Suprapubic skin (tissue), 4 donors: ENCODE measurements around the gene SLC6A13. TPM values are rescaled to one million over a fixed set of nuclear protein-coding genes. Genes with fewer than 3 reads are reported as not detected.
A peak's percentile ranks its signal among the peaks of the same experiment; 100 is the strongest.
"Not testable (repeated sequence)": the region's sequence is repeated elsewhere in the genome, so short reads cannot be mapped to it uniquely, and the experiment has no call there.

ENCODE experiments used
- DNase-seq, 2 donors: peaks; one replicate each; pipeline ENCODE4 v3.0.0-alpha.2; 2019; ENCODE audit warnings: low spot score in 2 of 2
- H3K27ac ChIP-seq: fragments of 200-600 bp; sonication (generic); one replicate; pipeline ENCODE4 v1.5.1; 2019
- H3K27me3 ChIP-seq: fragments of 200-600 bp; sonication (generic); one replicate; pipeline ENCODE4 v1.5.1; 2019
- H3K36me3 ChIP-seq: fragments of 200-600 bp; sonication (generic); one replicate; pipeline ENCODE4 v1.5.1; 2019
- H3K4me1 ChIP-seq: fragments of 200-600 bp; sonication (generic); one replicate; pipeline ENCODE4 v1.5.1; 2019
- H3K4me3 ChIP-seq: fragments of 200-600 bp; sonication (generic); one replicate; pipeline ENCODE4 v1.5.1; 2019; ENCODE audit warnings: mild to moderate bottlenecking
- H3K9me3 ChIP-seq: fragments of 200-600 bp; sonication (generic); one replicate; pipeline ENCODE4 v1.5.1; 2019
- EP300 ChIP-seq: sonication (generic); formaldehyde crosslinking; IDR thresholded peaks from one replicate; pipeline ENCODE4 v1.6.1; 2017; ENCODE audit warnings: antibody characterized with exemption
- POLR2A ChIP-seq, 2 donors: fragments of 450-650 bp; IDR thresholded peaks; one replicate each; pipeline ENCODE4 v1.6.1; 2017; ENCODE audit warnings: antibody characterized with exemption in 2 of 2, mild to moderate bottlenecking in 2 of 2, moderate library complexity in 2 of 2
- POLR2AphosphoS5 ChIP-seq, 3 donors: sonication (generic); formaldehyde crosslinking; IDR thresholded peaks; one replicate each; pipeline ENCODE4 v1.6.1; 2017; ENCODE audit warnings: antibody characterized with exemption in 3 of 3
- WGBS: methylation state at CpG from one replicate; pipeline ENCODE4 v1.1.5; 2018; 5-methylcytosine and 5-hydroxymethylcytosine counted together
- total RNA-seq, 4 donors: library from RNA; depleted of rRNA; stranded (reverse); fragments of >200 nt; gene quantifications; one replicate each; pipeline ENCODE4 v1.1.0, GENCODE V29; 2016
- TF ChIP-seq, protein P1 (sequence below), 2 donors: fragments of 200-600 bp in 1 of 2; fragments of 450-650 bp in 1 of 2; sonication (generic) in 1 of 2; IDR thresholded peaks; one replicate each; pipeline ENCODE4 v1.5.1; 2016 to 2019; ENCODE audit warnings: antibody characterized with exemption in 2 of 2, mild to moderate bottlenecking in 1 of 2, moderate library complexity in 1 of 2

SLC6A13 gene
- total RNA-seq, 4 donors from 2014 or later = not detected

DNA sequence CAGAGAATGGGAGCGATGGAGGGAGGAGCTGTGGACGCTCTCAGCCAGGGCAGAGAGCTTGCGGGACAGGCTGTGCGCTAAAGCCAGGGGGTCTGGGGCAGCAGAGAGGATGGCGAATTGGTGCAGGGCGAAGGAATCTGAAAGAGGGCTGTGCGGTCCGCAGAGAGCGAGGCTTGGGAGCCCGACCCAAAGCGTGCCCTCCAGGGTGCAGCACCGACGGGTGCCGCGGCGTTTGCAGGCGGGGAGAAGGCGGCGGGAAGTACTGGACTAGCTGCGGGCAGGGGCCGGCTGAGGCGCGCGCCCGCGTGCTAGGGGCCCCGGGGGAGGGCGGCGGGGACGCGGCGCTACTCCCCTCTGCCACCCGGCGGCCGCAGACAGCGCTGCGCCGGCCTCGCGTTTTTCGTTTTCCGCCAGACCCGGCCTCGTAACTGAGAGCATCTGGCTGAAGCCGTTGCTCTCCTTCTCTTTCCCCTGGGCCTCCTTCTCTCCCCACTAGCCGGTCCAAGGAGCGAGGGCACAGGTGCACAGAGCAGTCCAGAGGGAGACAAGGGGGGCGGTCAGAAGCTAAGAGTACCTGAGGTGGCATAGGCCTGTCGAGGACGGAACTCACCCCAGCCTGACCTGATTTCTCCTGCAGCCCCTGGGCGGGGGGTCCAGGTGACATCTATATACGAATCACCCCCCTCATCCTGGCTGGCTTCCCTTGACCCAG is 73.6 kb downstream of the SLC6A13 start:
- no peak overlapping the region for H3K27ac ChIP-seq
- peak overlapping the region; percentile 54 for H3K4me3 ChIP-seq
- H3K9me3 ChIP-seq = no peaks in the 10 kb centered on the region
- H3K36me3 ChIP-seq = no peaks in the 10 kb centered on the region
- peaks cover 10% of the 10 kb centered on the region for H3K4me1 ChIP-seq
- no peak for TF ChIP-seq POLR2A (IDR thresholded peaks at IDR 0.05)
- TF ChIP-seq POLR2AphosphoS5 (IDR thresholded peaks at IDR 0.05) = no peak
- TF ChIP-seq, protein P1, sequence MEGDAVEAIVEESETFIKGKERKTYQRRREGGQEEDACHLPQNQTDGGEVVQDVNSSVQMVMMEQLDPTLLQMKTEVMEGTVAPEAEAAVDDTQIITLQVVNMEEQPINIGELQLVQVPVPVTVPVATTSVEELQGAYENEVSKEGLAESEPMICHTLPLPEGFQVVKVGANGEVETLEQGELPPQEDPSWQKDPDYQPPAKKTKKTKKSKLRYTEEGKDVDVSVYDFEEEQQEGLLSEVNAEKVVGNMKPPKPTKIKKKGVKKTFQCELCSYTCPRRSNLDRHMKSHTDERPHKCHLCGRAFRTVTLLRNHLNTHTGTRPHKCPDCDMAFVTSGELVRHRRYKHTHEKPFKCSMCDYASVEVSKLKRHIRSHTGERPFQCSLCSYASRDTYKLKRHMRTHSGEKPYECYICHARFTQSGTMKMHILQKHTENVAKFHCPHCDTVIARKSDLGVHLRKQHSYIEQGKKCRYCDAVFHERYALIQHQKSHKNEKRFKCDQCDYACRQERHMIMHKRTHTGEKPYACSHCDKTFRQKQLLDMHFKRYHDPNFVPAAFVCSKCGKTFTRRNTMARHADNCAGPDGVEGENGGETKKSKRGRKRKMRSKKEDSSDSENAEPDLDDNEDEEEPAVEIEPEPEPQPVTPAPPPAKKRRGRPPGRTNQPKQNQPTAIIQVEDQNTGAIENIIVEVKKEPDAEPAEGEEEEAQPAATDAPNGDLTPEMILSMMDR (IDR thresholded peaks at IDR 0.05) = peak; percentile 28 to 91
- peaks cover 32% of the 10 kb centered on the region for H3K27me3 ChIP-seq
- DNase-seq = no peak
- 7% methylated on average over 3 of the region's 52 CpGs for WGBS

DNA sequence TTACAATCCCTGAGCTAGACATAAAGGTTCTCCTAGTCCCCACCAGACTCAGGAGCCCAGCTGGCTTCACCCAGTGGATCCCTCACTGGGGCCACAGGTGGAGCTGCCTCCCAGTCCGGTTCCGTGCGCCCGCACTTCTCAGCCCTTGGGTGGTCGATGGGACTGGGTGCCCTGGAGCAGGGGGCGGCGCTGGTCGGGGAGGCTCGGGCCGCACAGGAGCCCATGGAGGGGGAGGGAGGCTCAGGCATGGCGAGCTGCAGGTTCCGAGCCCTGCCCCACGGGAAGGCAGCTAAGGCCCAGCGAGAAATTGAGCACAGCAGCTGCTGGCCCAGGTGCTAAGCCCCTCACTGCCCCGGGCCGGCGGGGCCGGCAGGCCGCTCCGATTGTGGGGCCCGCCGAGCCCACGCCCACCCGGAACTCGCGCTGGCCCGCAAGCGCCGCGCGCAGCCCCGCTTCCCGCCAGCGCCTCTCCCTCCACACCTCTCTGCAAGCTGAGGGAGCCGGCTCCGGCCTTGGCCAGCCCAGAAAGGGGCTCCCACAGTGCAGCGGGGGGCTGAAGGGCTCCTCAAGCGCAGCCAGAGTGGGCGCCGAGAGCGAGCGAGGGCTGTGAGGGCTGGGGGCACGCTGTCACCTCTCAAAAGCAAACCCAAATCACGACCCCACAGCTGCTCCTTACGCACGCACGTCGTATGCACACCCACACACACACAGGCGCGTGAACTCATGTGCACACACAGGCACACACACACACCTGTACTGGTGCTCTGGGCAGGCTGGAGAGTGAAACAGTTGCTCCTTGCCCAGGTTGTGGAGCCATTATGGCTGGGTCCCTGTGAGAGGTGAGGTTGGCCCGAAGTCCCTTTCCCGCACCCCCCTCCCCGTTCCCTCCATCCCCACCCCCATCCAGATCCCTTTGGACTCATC is 74.4 kb downstream of the SLC6A13 start:
- H3K4me3 ChIP-seq = peak overlapping the region; percentile 54
- not testable (repeated sequence) for DNase-seq, H3K36me3 ChIP-seq, H3K9me3 ChIP-seq, H3K27ac ChIP-seq
- 66% methylated on average over 13 of the region's 53 CpGs for WGBS
- H3K4me1 ChIP-seq = peaks cover 10% of the 10 kb centered on the region
- peaks cover 26% of the 10 kb centered on the region for H3K27me3 ChIP-seq

DNA sequence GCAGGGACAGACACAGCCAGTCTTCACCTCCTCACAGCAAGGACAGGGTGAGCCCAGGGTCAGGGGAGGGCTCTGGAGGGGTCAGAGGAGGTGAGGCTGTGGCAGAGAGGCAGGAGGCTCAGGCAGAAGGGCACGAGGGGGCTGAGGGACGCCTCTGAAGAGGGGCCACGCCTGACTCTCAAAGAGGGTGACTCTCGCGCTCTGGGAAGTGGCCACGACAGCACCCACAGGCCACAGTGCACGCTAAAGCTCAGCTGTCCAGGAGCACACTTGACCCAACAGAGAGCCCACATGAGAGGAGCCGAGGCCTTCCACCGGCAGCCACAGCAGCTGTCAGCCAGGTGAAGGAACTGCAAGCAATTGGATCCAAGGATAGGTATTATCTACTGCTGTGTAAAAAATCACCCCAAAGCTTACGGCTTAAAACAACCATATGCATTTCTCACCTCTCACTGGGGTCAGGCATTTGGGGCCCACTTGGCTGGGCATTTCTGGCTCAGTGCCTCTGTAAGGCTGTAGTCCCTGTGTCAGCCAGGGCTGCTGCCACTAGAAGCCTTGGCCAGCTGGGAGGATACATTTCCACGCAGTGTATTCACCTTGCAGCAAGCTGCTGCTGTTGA is 76.5 kb downstream of the SLC6A13 start:
- H3K27ac ChIP-seq = no peak overlapping the region
- H3K9me3 ChIP-seq = no peaks in the 10 kb centered on the region
- no peak overlapping the region for H3K4me3 ChIP-seq
- H3K36me3 ChIP-seq = no peaks in the 10 kb centered on the region
- H3K27me3 ChIP-seq = peaks cover 14% of the 10 kb centered on the region
- 87% methylated on average over 10 of the region's 11 CpGs for WGBS
- DNase-seq = no peak
- peaks cover 10% of the 10 kb centered on the region for H3K4me1 ChIP-seq
- TF ChIP-seq POLR2A (IDR thresholded peaks at IDR 0.05) = no peak
- TF ChIP-seq, protein P1 (IDR thresholded peaks at IDR 0.05) = no peak
- no peak for TF ChIP-seq POLR2AphosphoS5 (IDR thresholded peaks at IDR 0.05)
- no peak for TF ChIP-seq EP300

DNA sequence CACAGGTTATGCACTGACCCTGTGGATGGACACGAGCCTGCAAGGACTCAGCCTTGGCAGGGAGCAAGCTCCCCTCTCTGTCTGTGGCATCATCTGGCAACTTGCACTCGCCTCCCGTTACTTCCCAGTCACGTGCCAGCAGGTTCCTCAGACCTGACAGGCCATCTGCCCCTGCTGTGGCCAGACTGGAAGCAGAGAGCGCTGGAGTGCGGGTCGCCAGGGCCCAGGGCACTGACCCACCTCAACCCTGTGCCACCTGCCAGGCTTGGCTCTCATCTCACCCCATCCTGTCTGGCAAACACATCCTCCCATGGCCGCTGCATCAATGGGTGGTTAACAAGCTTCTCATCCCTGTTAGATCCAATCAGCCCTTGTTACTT is 77.1 kb downstream of the SLC6A13 start:
- Histone ChIP-seq H3K4me1 (peaks cover 10% of the 10 kb centered on the region), H3K27ac (no peak overlapping the region), H3K27me3 (peaks cover 8% of the 10 kb centered on the region), H3K9me3 (no peaks in the 10 kb centered on the region), H3K4me3 (no peak overlapping the region), H3K36me3 (no peaks in the 10 kb centered on the region)
- WGBS = 95% methylated on average over 2 of the region's 8 CpGs
- no peak for DNase-seq
- TF ChIP-seq, protein P1 (IDR thresholded peaks at IDR 0.05) = no peak
- no peak for TF ChIP-seq EP300
- no peak for TF ChIP-seq POLR2AphosphoS5 (IDR thresholded peaks at IDR 0.05)
- no peak for TF ChIP-seq POLR2A (IDR thresholded peaks at IDR 0.05)

DNA sequence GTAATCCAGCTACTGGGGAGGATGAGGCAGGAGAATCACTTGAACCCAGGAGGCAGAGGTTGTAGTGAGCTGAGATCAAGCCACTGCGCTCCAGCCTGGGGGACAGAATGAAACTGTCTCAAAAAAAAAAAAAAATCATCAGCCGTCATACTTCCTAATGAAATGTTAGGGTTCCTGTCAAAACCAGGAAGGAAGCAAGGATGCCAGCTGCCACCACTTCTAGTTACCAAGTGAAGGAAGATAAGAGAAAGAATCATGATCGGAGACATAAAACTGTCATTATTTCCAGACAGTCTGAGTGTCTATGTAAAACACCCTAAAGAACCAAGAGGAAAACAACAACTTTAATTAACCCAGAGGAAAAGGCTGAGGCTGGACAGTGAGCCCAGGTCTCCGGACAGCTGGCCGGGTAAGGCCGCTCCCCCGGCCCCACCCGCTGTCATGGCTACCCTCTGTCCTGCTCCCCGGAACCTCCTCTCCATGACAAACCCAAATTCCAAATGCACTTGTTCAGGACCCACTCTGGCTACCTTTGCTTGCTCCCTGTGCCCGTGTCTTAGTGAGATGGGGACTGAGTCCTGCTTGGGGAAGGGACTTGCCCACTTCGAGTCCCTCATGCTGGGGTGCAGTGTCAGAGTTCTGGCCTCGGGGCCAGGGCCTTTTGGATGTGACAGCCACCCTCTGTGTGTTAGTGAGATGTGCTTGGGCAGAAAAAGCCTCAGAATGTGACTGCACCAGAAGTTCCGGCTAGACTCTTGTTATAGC is 77.6 kb downstream of the SLC6A13 start:
- H3K27ac ChIP-seq = no peak overlapping the region
- H3K4me3 ChIP-seq = no peak overlapping the region
- DNase-seq = no peak
- peaks cover 12% of the 10 kb centered on the region for H3K4me1 ChIP-seq
- WGBS = 72% methylated on average over 12 of the region's 13 CpGs
- no peaks in the 10 kb centered on the region for H3K36me3 ChIP-seq
- H3K9me3 ChIP-seq = no peaks in the 10 kb centered on the region
- TF ChIP-seq POLR2AphosphoS5 (IDR thresholded peaks at IDR 0.05) = no peak
- H3K27me3 ChIP-seq = peaks cover 4% of the 10 kb centered on the region
